MM.1S (cell line): Measurements from ENCODE around the gene SLC23A2.

Source experiments
- DNase-seq: peaks from one replicate; pipeline ENCODE4 v3.0.0-alpha.2; 2015
- H2AFZ ChIP-seq: fragments of 300-600 bp; sonication (generic); 2 replicates; pipeline ENCODE4 v1.6.0; 2016; ENCODE audit warnings: antibody characterized with exemption, low read length
- H3F3A ChIP-seq: fragments of 300-600 bp; sonication (generic); 2 replicates; pipeline ENCODE4 v1.6.1; 2016; ENCODE audit warnings: mild to moderate bottlenecking, antibody characterized with exemption, low read length, moderate library complexity, mixed read lengths; ENCODE audit not compliant: insufficient read depth
- H3K27ac ChIP-seq: fragments of 300-600 bp; sonication (generic); 2 replicates; pipeline ENCODE4 v1.5.1; 2016; ENCODE audit warnings: mild to moderate bottlenecking, low read length
- H3K27me3 ChIP-seq: fragments of 300-600 bp; sonication (generic); replicated peaks from 2 replicates; pipeline ENCODE4 v1.6.0; 2016; ENCODE audit warnings: low read length; ENCODE audit not compliant: insufficient read depth
- H3K36me3 ChIP-seq: fragments of 300-600 bp; sonication (generic); replicated peaks from 2 replicates; pipeline ENCODE4 v1.6.1; 2016; ENCODE audit warnings: mild to moderate bottlenecking, low read length, mixed read lengths; ENCODE audit not compliant: insufficient read depth
- H3K4me1 ChIP-seq: fragments of 300-600 bp; sonication (generic); 2 replicates; pipeline ENCODE4 v1.6.1; 2016; ENCODE audit warnings: low read length, mixed read lengths
- H3K4me2 ChIP-seq: fragments of 300-600 bp; sonication (generic); 2 replicates; pipeline ENCODE4 v1.6.0; 2016; ENCODE audit warnings: low read depth, low read length
- H3K4me3 ChIP-seq: fragments of 300-600 bp; sonication (generic); 2 replicates; pipeline ENCODE4 v1.5.1; 2016; ENCODE audit warnings: low read length, mixed read lengths
- H3K79me2 ChIP-seq: fragments of 300-600 bp; sonication (generic); 2 replicates; pipeline ENCODE4 v1.6.1; 2016; ENCODE audit warnings: mixed run types, low read length, mixed read lengths
- H3K9ac ChIP-seq: fragments of 300-600 bp; sonication (generic); 2 replicates; pipeline ENCODE4 v1.6.1; 2016; ENCODE audit warnings: low read length, mixed read lengths
- H3K9me2 ChIP-seq: fragments of 300-600 bp; sonication (generic); replicated peaks from 2 replicates; pipeline ENCODE4 v1.6.1; 2016; ENCODE audit warnings: mild to moderate bottlenecking, low read length, mixed read lengths; ENCODE audit not compliant: insufficient read depth
- H3K9me3 ChIP-seq: fragments of 300-600 bp; sonication (generic); replicated peaks from 2 replicates; pipeline ENCODE4 v1.6.1; 2016; ENCODE audit warnings: mild to moderate bottlenecking, low read length, mixed read lengths; ENCODE audit not compliant: insufficient read depth
- H4K20me1 ChIP-seq: fragments of 300-600 bp; sonication (generic); 2 replicates; pipeline ENCODE4 v1.6.1; 2016; ENCODE audit warnings: mild to moderate bottlenecking, low read length, moderate library complexity, mixed read lengths; ENCODE audit not compliant: insufficient read depth
- EZH2 ChIP-seq: fragments of 300-600 bp; sonication (generic); optimal IDR thresholded peaks from 2 replicates; pipeline ENCODE3; 2017; ENCODE audit warnings: low read depth, mild to moderate bottlenecking, antibody characterized with exemption, low read length, mixed read lengths
- EZH2phosphoT487 ChIP-seq: fragments of 300-600 bp; sonication (generic); IDR thresholded peaks from 2 replicates; pipeline ENCODE4 v1.6.1; 2018; ENCODE audit warnings: antibody characterized with exemption, low read length
- TF ChIP-seq, protein P1 (sequence below): fragments of 300-600 bp; sonication (generic); IDR thresholded peaks from 2 replicates; pipeline ENCODE4 v1.5.1; 2016; ENCODE audit warnings: antibody characterized with exemption, low read length, mixed read lengths

SLC23A2 gene

DNA sequence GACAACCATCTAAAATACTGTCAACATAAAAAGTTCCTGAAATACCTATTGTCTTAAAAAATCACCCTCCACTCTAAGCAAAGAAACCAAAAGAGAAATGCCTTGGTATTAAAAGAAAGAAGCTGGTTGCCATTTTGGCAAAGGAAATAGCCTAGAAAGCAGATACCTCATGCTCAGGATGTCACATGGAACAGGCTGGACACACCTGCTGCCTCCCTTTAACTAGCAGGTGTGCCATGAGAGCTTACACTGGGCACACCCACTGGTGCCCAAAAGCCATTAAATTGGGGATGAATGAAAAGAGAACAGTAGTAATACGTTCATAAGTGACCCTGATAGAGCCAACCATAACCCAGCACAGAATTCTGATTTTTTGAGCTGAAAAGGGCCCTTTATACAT, 1.5 kb downstream of the SLC23A2 start:
- Histone ChIP-seq H2AFZ (peak overlapping the region; percentile 66; the same call in 1 of the 2 replicates), H3K4me1 (peaks cover 9% of the 10 kb centered on the region), H3K79me2 (peaks cover 58% of the 10 kb centered on the region), H3K9ac (peak overlapping the region; percentile 71; the same call in 1 of the 2 replicates), H3K27me3 (no peaks in the 10 kb centered on the region), H3K4me2 (peak overlapping the region; percentile 98), H3K9me3 (no peaks in the 10 kb centered on the region), H3K9me2 (no peaks in the 10 kb centered on the region), H3K27ac (no peak overlapping the region; the same call in 1 of the 2 replicates), H3F3A (peaks cover 9% of the 10 kb centered on the region), H3K36me3 (no peaks in the 10 kb centered on the region), H3K4me3 (peak overlapping the region; percentile 85), H4K20me1 (no peaks in the 10 kb centered on the region)
- DNase-seq, result peak; percentile 42
- TF ChIP-seq EZH2phosphoT487 (no peak), EZH2 (no peak)
- TF ChIP-seq, protein P1, sequence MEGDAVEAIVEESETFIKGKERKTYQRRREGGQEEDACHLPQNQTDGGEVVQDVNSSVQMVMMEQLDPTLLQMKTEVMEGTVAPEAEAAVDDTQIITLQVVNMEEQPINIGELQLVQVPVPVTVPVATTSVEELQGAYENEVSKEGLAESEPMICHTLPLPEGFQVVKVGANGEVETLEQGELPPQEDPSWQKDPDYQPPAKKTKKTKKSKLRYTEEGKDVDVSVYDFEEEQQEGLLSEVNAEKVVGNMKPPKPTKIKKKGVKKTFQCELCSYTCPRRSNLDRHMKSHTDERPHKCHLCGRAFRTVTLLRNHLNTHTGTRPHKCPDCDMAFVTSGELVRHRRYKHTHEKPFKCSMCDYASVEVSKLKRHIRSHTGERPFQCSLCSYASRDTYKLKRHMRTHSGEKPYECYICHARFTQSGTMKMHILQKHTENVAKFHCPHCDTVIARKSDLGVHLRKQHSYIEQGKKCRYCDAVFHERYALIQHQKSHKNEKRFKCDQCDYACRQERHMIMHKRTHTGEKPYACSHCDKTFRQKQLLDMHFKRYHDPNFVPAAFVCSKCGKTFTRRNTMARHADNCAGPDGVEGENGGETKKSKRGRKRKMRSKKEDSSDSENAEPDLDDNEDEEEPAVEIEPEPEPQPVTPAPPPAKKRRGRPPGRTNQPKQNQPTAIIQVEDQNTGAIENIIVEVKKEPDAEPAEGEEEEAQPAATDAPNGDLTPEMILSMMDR, result no peak

DNA sequence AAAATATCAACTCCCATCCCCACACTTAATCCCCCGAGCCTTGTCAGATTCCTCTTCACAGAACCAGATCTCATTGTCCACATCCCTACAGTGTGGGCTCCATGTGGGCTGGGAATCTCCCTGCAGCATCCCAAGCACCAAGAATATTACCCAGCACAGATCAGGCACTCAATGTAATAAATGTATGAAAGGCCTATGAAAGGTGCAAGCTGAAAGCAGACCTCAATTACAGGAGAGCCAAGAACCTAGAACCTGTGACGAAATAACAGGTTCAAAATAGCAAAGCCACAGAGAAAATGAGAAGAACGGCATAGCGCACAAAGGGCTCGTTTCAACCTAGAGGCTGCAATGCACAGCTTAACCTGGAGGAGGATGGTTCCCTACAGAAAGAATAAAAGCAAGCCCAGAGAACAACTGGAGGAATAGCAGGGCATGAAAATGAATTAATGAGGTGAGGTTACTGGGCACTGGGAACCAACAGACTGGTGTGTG, 3.1 kb downstream of the SLC23A2 start:
- Histone ChIP-seq H3K4me1 (peaks cover 9% of the 10 kb centered on the region), H3K4me2 (no peak overlapping the region), H3K27ac (no peak overlapping the region), H3K9ac (no peak overlapping the region), H3K79me2 (peaks cover 73% of the 10 kb centered on the region), H3K4me3 (no peak overlapping the region), H3K9me3 (no peaks in the 10 kb centered on the region), H2AFZ (no peak overlapping the region), H3K27me3 (no peaks in the 10 kb centered on the region), H3K36me3 (no peaks in the 10 kb centered on the region), H3K9me2 (no peaks in the 10 kb centered on the region), H4K20me1 (no peaks in the 10 kb centered on the region), H3F3A (peaks cover 9% of the 10 kb centered on the region)
- no peak for DNase-seq
- TF ChIP-seq, protein P1, result no peak
- no peak for TF ChIP-seq EZH2
- no peak for TF ChIP-seq EZH2phosphoT487

DNA sequence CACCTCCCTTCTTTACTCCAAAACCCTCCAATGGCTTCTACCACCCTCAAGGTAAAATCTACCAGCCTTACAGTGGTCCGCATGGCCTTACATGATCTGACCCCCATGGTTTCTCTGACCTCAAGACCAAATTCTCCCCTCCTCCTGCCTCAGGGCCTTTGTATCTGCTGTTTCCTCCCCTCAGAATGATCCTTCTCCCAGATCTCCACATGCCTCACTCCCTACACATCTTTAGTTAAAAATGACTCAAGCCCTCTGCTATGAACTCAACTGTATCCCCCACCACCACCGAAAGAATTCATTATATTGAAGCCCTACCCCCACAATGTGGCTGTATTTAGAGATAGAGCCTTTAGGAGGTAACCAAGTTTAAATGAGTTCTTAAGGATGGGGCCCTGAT, 4.1 kb downstream of the SLC23A2 start:
- Histone ChIP-seq H3F3A (peaks cover 8% of the 10 kb centered on the region), H2AFZ (no peak overlapping the region), H4K20me1 (no peaks in the 10 kb centered on the region), H3K9ac (no peak overlapping the region), H3K36me3 (no peaks in the 10 kb centered on the region), H3K4me3 (no peak overlapping the region), H3K9me3 (no peaks in the 10 kb centered on the region), H3K4me1 (peaks cover 9% of the 10 kb centered on the region), H3K4me2 (no peak overlapping the region), H3K9me2 (no peaks in the 10 kb centered on the region), H3K27me3 (no peaks in the 10 kb centered on the region), H3K27ac (no peak overlapping the region), H3K79me2 (peaks cover 80% of the 10 kb centered on the region)
- no peak for TF ChIP-seq EZH2phosphoT487
- TF ChIP-seq, protein P1, result no peak
- TF ChIP-seq EZH2, result no peak
- no peak for DNase-seq
